Trophoblast cell (in vitro differentiated cells and primary cell): ENCODE measurements around the gene EXOC4.

ENCODE experiments used
- DNase-seq, 2 donors: peaks; one replicate each; pipeline ENCODE4 v3.0.0-alpha.2; 2016
- H2AFZ ChIP-seq: 2 replicates; pipeline ENCODE4 v1.6.1; 2013; ENCODE audit warnings: low read length, moderate library complexity, mild to moderate bottlenecking; ENCODE audit not compliant: insufficient read depth, poor library complexity
- H2AK5ac ChIP-seq: 2 replicates; pipeline ENCODE4 v1.6.1; 2013; ENCODE audit warnings: mild to moderate bottlenecking, low read length
- H2BK120ac ChIP-seq: 2 replicates; pipeline ENCODE4 v1.6.1; 2013; ENCODE audit warnings: low read length, mild to moderate bottlenecking, moderate library complexity; ENCODE audit not compliant: insufficient read depth, poor library complexity
- H2BK12ac ChIP-seq: 2 replicates; pipeline ENCODE4 v1.6.1; 2013; ENCODE audit warnings: mild to moderate bottlenecking, low read length, moderate library complexity
- H2BK5ac ChIP-seq: 2 replicates; pipeline ENCODE4 v1.6.1; 2013; ENCODE audit warnings: low read length, low read depth, moderate library complexity, mild to moderate bottlenecking; ENCODE audit not compliant: poor library complexity
- H3K14ac ChIP-seq: 2 replicates; pipeline ENCODE4 v1.6.1; 2013; ENCODE audit warnings: mild to moderate bottlenecking, low read length
- H3K18ac ChIP-seq: 2 replicates; pipeline ENCODE4 v1.6.1; 2013; ENCODE audit warnings: mild to moderate bottlenecking, low read length
- H3K23ac ChIP-seq: 2 replicates; pipeline ENCODE4 v1.6.1; 2013; ENCODE audit warnings: low read length
- H3K27ac ChIP-seq: 2 replicates; pipeline ENCODE4 v1.5.1; 2013; ENCODE audit warnings: low read depth, mild to moderate bottlenecking, inconsistent platforms, low read length, moderate library complexity
- H3K27me3 ChIP-seq: 2 replicates; pipeline ENCODE4 v1.6.1; 2013; ENCODE audit warnings: inconsistent platforms, mild to moderate bottlenecking, low read length, moderate library complexity; ENCODE audit not compliant: insufficient read depth
- H3K36me3 ChIP-seq, 2 experiments: 1 replicate in 1 of 2; 2 replicates in 1 of 2; pipeline ENCODE4 v1.6.1; 2013; ENCODE audit warnings: low read length in 2 of 2, mild to moderate bottlenecking in 2 of 2, moderate library complexity in 1 of 2; ENCODE audit not compliant: insufficient read depth in 2 of 2, control insufficient read depth in 1 of 2
- H3K4ac ChIP-seq: 2 replicates; pipeline ENCODE4 v1.6.1; 2013; ENCODE audit warnings: low read depth, mild to moderate bottlenecking, low read length, moderate library complexity
- H3K4me1 ChIP-seq, 2 experiments: 1 replicate in 1 of 2; 2 replicates in 1 of 2; pipeline ENCODE4 v1.6.1; 2013; ENCODE audit warnings: low read length in 2 of 2, mild to moderate bottlenecking in 2 of 2, moderate library complexity in 1 of 2; ENCODE audit not compliant: insufficient read depth in 2 of 2, control insufficient read depth in 1 of 2
- H3K4me2 ChIP-seq: 2 replicates; pipeline ENCODE4 v1.6.1; 2013; ENCODE audit warnings: inconsistent platforms, mild to moderate bottlenecking, low read length, moderate library complexity
- H3K4me3 ChIP-seq: 2 replicates; pipeline ENCODE4 v1.5.1; 2013; ENCODE audit warnings: mild to moderate bottlenecking, low read depth, low read length, inconsistent platforms
- H3K79me1 ChIP-seq: one replicate; pipeline ENCODE4 v1.6.1; 2013; ENCODE audit warnings: low read length
- H3K79me2 ChIP-seq: 2 replicates; pipeline ENCODE4 v1.6.1; 2013; ENCODE audit warnings: low read length, mild to moderate bottlenecking; ENCODE audit not compliant: control insufficient read depth, insufficient read depth, poor library complexity
- H3K9ac ChIP-seq: 2 replicates; pipeline ENCODE4 v1.6.1; 2013; ENCODE audit warnings: mild to moderate bottlenecking, low read length
- H3K9me3 ChIP-seq: 2 replicates; pipeline ENCODE4 v1.6.1; 2013; ENCODE audit warnings: low read depth, mild to moderate bottlenecking, control low read depth, inconsistent platforms, low read length; ENCODE audit not compliant: insufficient read depth
- H4K12ac ChIP-seq: 2 replicates; pipeline ENCODE4 v1.6.1; 2013; ENCODE audit warnings: low read depth, mild to moderate bottlenecking, low read length, moderate library complexity
- H4K8ac ChIP-seq: 2 replicates; pipeline ENCODE4 v1.6.1; 2013; ENCODE audit warnings: low read depth, mild to moderate bottlenecking, low read length, moderate library complexity
- H4K91ac ChIP-seq: one replicate; pipeline ENCODE4 v1.6.1; 2013; ENCODE audit warnings: low read depth, mild to moderate bottlenecking, low read length, moderate library complexity
- WGBS: extraction: QIAGEN DNeasy Blood & Tissue Kit; methylation state at CpG from one replicate; pipeline ENCODE4 v1.1.7; 2013; ENCODE audit warnings: missing lambda C conversion rate; ENCODE audit not compliant: insufficient read length, insufficient coverage; ENCODE audit errors: extremely low coverage; 5-methylcytosine and 5-hydroxymethylcytosine counted together

EXOC4 gene

GRCh38 chr7:133829336-133829897 lies 576.5 kb downstream of the EXOC4 start:
- H3K4me3 ChIP-seq, result no peak overlapping the region
- H2BK120ac ChIP-seq, result no peak overlapping the region
- peaks cover 4 to 11% of the 10 kb centered on the region in 2 experiments for H3K4me1 ChIP-seq
- H3K79me1 ChIP-seq, result peaks cover 3% of the 10 kb centered on the region
- no peaks in the 10 kb centered on the region for H3K36me3 ChIP-seq
- no peaks in the 10 kb centered on the region for H3K79me2 ChIP-seq
- no peak overlapping the region for H3K9ac ChIP-seq
- no peak overlapping the region for H4K12ac ChIP-seq
- H3K9me3 ChIP-seq, result no peaks in the 10 kb centered on the region
- H3K18ac ChIP-seq, result no peak overlapping the region
- no peak for DNase-seq
- no peak overlapping the region for H2BK12ac ChIP-seq
- no peak overlapping the region for H3K23ac ChIP-seq
- H3K27me3 ChIP-seq, result no peaks in the 10 kb centered on the region
- no peak overlapping the region for H3K27ac ChIP-seq
- no peak overlapping the region for H2BK5ac ChIP-seq
- no peak overlapping the region for H2AK5ac ChIP-seq
- H3K4ac ChIP-seq, result no peak overlapping the region
- H3K4me2 ChIP-seq, result no peak overlapping the region
- WGBS, result no CpG with 5 or more reads among the region's 4 CpGs
- H4K8ac ChIP-seq, result no peak overlapping the region
- H4K91ac ChIP-seq, result no peak overlapping the region
- H2AFZ ChIP-seq, result no peak overlapping the region
- H3K14ac ChIP-seq, result no peak overlapping the region

- no peak overlapping the region for H3K4ac ChIP-seq
- no peaks in the 10 kb centered on the region for H3K27me3 ChIP-seq
- H3K36me3 ChIP-seq, result no peaks in the 10 kb centered on the region
- no peak overlapping the region for H2BK5ac ChIP-seq
- H4K12ac ChIP-seq, result no peak overlapping the region
- H3K9me3 ChIP-seq, result no peaks in the 10 kb centered on the region
- no peak overlapping the region for H2AK5ac ChIP-seq
- H4K8ac ChIP-seq, result no peak overlapping the region
- H4K91ac ChIP-seq, result no peak overlapping the region
- H3K14ac ChIP-seq, result no peak overlapping the region
- no peak overlapping the region for H3K23ac ChIP-seq
- no peak for DNase-seq
- no CpG with 5 or more reads among the region's 6 CpGs for WGBS
- H3K79me2 ChIP-seq, result no peaks in the 10 kb centered on the region
- H3K9ac ChIP-seq, result no peak overlapping the region
- H3K27ac ChIP-seq, result no peak overlapping the region
- no peak overlapping the region for H2AFZ ChIP-seq
- H3K4me1 ChIP-seq, result peaks cover 4 to 11% of the 10 kb centered on the region in 2 experiments
- no peak overlapping the region for H2BK12ac ChIP-seq
- H2BK120ac ChIP-seq, result no peak overlapping the region
- no peak overlapping the region for H3K4me2 ChIP-seq
- H3K4me3 ChIP-seq, result no peak overlapping the region
- no peak overlapping the region for H3K18ac ChIP-seq
- H3K79me1 ChIP-seq, result peaks cover 3% of the 10 kb centered on the region
These were observed 577.2 kb downstream of the EXOC4 start for GRCh38 chr7:133830081-133830480.

GRCh38 chr7:133836666-133837065 lies 583.8 kb downstream of the EXOC4 start:
- no peaks in the 10 kb centered on the region for H3K79me2 ChIP-seq
- H3K4ac ChIP-seq, result no peak overlapping the region
- WGBS, result no CpG with 5 or more reads among the region's 3 CpGs
- H3K4me1 ChIP-seq, result peaks cover 0 to 3% of the 10 kb centered on the region in 2 experiments
- H3K27ac ChIP-seq, result no peak overlapping the region
- no peak overlapping the region for H4K8ac ChIP-seq
- H4K12ac ChIP-seq, result no peak overlapping the region
- H3K4me2 ChIP-seq, result no peak overlapping the region
- H3K4me3 ChIP-seq, result no peak overlapping the region
- H4K91ac ChIP-seq, result no peak overlapping the region
- H3K27me3 ChIP-seq, result no peaks in the 10 kb centered on the region
- no peak overlapping the region for H2BK120ac ChIP-seq
- H2AK5ac ChIP-seq, result no peak overlapping the region
- no peaks in the 10 kb centered on the region for H3K9me3 ChIP-seq
- no peaks in the 10 kb centered on the region for H3K36me3 ChIP-seq
- no peak overlapping the region for H3K9ac ChIP-seq
- H3K23ac ChIP-seq, result no peak overlapping the region
- H2BK5ac ChIP-seq, result no peak overlapping the region
- no peak for DNase-seq
- no peak overlapping the region for H2AFZ ChIP-seq
- H3K14ac ChIP-seq, result no peak overlapping the region
- H3K79me1 ChIP-seq, result peaks cover 3% of the 10 kb centered on the region
- no peak overlapping the region for H3K18ac ChIP-seq
- no peak overlapping the region for H2BK12ac ChIP-seq

GRCh38 chr7:133837224-133837623 lies 584.3 kb downstream of the EXOC4 start:
- Histone ChIP-seq H2BK12ac (no peak overlapping the region), H3K4me3 (no peak overlapping the region), H3K79me1 (peaks cover 3% of the 10 kb centered on the region), H2AK5ac (no peak overlapping the region), H4K8ac (no peak overlapping the region), H3K27ac (no peak overlapping the region), H3K23ac (no peak overlapping the region), H3K36me3 (no peaks in the 10 kb centered on the region), H2AFZ (no peak overlapping the region), H3K27me3 (no peaks in the 10 kb centered on the region), H3K4me2 (no peak overlapping the region), H3K9ac (no peak overlapping the region), H2BK5ac (no peak overlapping the region), H3K4me1 (peaks cover 0 to 3% of the 10 kb centered on the region in 2 experiments), H3K79me2 (no peaks in the 10 kb centered on the region), H4K12ac (no peak overlapping the region), H4K91ac (no peak overlapping the region), H2BK120ac (no peak overlapping the region), H3K4ac (no peak overlapping the region), H3K18ac (no peak overlapping the region), H3K14ac (no peak overlapping the region), H3K9me3 (no peaks in the 10 kb centered on the region)
- no peak for DNase-seq
